Stimulated activated memory B cell treated with anti-CD40 and anti-IgM and Interleukin-4, amounts not matched to agents 10 μg/mL and 1 μg/mL and 100 μg/mL, for 72 hours (primary cell): ENCODE data around the gene AXIN1.

Experiments
- ATAC-seq: fragments of 150-1000 bp; cut with Tn5 transposase; 2 replicates; pipeline ENCODE4 v1.10.0; 2021
- H3K27ac Mint-ChIP-seq: one replicate; pipeline ENCODE4 v1.8.0; 2022; ENCODE audit warnings: mild to moderate bottlenecking, mixed read lengths
- H3K27me3 Mint-ChIP-seq: one replicate; pipeline ENCODE4 v1.8.0; 2022; ENCODE audit warnings: mixed read lengths
- H3K36me3 Mint-ChIP-seq: one replicate; pipeline ENCODE4 v1.8.0; 2022; ENCODE audit warnings: mixed read lengths
- H3K4me1 Mint-ChIP-seq: one replicate; pipeline ENCODE4 v1.8.0; 2022; ENCODE audit warnings: mixed read lengths
- H3K4me3 Mint-ChIP-seq: one replicate; pipeline ENCODE4 v1.8.0; 2022; ENCODE audit warnings: mild to moderate bottlenecking, moderate library complexity, mixed read lengths
- H3K9me3 Mint-ChIP-seq: one replicate; pipeline ENCODE4 v1.8.0; 2022; ENCODE audit warnings: mixed read lengths

Gene AXIN1

DNA sequence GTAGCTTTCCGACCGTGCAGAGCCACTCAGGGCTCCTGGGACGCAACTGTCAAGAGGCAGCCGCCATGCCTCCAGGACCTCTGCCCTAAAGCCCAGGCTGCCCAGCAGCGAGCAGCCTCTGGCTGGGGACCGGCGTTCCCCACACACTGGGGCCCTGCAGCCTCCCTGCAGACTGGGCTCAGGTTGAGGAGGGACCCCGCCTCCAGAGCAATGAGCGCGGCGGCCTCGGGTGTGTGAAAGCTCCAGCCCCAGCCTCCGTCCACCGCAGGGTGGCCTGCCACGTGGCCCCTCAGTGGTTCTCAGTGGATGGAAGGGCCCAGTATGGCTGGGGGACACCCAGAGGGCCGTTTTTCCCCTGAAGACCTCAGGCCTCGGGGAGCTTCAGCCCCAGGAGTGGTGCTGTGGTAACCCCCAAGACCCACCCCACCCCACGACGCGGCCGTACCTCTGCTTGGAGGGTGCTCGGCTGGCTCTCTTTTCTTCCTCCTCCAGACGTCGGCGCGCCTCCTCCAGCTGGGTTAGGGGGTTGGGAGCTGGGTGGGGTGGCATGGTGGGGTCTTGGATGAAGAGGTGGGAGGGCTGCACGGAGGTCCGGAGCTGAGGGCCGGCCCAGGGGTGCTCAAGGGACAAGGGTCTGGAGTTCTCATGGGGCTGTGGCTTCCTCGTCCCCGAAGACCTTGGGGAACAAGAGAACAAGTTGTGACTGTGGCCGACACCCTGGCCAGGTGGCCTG is 59.3 kb downstream of the AXIN1 start:
- Mint-ChIP-seq H3K4me1 (no peaks in the 10 kb centered on the region), H3K36me3 (peaks cover 57% of the 10 kb centered on the region), H3K4me3 (no peak overlapping the region), H3K27ac (no peak overlapping the region), H3K9me3 (no peaks in the 10 kb centered on the region), H3K27me3 (no peaks in the 10 kb centered on the region)
- ATAC-seq: no peak

DNA sequence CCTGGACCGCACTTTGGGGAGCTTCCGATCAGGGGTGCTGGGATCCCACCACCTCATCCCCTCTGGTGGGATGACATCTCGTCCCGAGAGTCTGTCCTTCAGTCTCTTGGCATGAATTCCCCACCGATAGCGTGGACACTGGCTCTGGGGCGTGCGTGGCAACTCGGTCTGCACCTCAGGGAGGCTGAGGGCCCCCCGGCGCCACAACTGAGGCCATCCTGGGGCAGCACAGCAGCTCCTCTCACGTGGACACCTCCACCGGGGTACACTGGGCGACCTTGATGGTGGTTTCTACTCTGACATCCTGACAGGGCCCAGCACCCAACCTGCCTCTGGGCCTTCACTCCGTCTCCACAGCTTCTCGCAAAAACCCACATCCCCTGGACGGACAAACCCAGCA is 61.0 kb downstream of the AXIN1 start:
- Mint-ChIP-seq H3K4me1 (no peaks in the 10 kb centered on the region), H3K4me3 (no peak overlapping the region), H3K27ac (no peak overlapping the region), H3K27me3 (no peaks in the 10 kb centered on the region), H3K36me3 (peaks cover 59% of the 10 kb centered on the region), H3K9me3 (no peaks in the 10 kb centered on the region)
- ATAC-seq: no peak

DNA sequence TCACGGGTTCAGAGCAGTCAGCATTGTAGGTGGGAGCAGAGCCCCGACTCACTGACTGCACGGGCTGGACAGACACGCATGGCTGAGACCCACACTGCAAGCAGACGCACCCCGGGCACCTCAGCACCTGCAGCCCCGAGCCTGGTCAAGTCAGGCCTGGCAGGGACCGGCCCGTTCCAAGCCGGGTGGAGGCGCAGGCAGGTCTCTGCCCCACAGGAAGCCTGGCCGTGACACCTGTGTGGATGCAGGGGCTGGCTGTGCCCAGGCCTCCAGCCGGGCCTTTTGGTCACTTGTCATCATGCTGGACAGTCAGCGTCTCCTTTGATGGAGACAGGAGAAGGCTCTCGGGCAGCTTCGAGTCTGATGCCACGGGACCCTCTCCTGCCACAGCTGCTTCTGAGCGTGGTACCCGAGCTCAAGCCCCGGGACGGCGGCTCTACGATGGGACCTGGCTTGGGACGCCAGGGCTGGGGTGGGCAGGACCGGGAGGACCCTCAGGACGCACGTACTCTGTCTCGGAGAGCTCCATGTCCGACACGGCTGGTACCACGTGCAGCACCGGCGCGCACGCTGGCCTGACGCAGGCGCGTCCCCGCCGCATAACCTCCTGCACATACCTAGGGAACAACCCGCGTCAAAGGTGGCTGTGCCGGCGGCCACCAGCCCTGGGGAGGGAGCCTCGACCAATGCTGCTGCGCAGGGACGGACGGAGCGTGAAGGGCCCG is 61.7 kb downstream of the AXIN1 start:
- Mint-ChIP-seq H3K27me3 (no peaks in the 10 kb centered on the region), H3K36me3 (peaks cover 63% of the 10 kb centered on the region), H3K27ac (no peak overlapping the region), H3K4me3 (no peak overlapping the region), H3K4me1 (no peaks in the 10 kb centered on the region), H3K9me3 (no peaks in the 10 kb centered on the region)
- no peak for ATAC-seq

DNA sequence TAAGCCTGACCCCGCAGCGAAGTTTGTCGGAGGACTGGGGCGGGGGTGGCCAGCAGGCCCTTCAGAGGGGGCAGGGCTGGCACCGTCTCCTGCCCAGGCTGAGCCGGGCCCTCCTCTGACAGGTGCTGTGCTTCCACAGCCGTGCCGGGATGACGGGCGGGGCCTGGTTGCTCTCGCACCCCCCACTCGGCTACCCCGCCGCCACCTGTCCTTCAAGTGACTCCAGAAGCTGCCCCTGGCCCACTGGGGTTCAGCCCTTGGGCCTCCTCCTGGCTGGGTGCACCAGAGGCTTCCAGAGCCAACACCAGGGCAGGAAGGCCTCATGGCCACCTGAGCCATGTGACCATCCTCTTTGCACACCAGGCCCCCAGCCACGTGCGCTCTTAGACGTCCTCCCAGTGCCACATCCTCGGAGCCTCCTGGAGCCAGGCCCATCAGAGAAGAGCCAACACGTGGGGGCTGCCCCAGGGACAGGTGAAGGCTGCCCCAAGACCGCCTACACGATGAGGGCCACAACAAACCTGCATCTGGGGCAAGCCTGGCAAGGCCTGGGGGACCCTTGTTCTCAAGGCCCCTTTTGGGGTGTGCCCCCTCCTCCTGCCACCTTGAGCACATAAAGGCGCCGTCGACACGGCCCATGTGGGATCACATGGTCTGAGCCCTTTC is 62.4 kb downstream of the AXIN1 start:
- no peaks in the 10 kb centered on the region for H3K27me3 Mint-ChIP-seq
- ATAC-seq: no peak
- H3K36me3 Mint-ChIP-seq: peaks cover 63% of the 10 kb centered on the region
- no peaks in the 10 kb centered on the region for H3K4me1 Mint-ChIP-seq
- no peak overlapping the region for H3K4me3 Mint-ChIP-seq
- H3K27ac Mint-ChIP-seq: no peak overlapping the region
- no peaks in the 10 kb centered on the region for H3K9me3 Mint-ChIP-seq

DNA sequence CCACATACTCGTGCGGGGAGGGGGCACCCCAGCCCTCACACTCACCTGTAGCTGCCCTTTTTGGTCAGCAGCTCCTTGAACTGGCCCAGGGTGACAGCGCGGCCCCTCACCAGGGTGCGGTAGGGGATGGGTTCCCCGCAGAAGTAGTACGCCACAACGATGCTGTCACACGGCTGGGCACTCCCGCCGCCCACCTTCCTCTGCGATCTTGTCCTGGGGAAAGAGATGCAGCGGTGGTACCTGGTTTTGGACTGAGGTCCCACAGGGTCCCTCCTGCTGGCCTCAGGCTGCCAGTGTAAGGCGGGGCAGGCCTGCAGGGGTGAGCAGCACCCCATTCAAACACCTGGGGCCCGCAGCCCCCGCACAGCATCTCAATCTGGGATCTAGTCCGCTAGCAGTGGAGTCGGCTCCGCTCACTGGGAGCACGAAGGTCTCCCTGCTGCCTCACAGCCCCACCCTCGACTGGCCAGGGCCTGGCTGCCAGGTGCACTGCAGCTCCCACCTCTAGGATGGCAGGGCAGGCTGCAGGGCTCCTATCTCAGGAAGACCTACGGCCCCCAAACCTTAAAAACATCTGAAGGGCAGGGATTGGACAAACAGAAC is 63.0 kb downstream of the AXIN1 start:
- no peak overlapping the region for H3K4me3 Mint-ChIP-seq
- no peaks in the 10 kb centered on the region for H3K9me3 Mint-ChIP-seq
- peaks cover 63% of the 10 kb centered on the region for H3K36me3 Mint-ChIP-seq
- H3K4me1 Mint-ChIP-seq: no peaks in the 10 kb centered on the region
- no peaks in the 10 kb centered on the region for H3K27me3 Mint-ChIP-seq
- no peak for ATAC-seq
- no peak overlapping the region for H3K27ac Mint-ChIP-seq

DNA sequence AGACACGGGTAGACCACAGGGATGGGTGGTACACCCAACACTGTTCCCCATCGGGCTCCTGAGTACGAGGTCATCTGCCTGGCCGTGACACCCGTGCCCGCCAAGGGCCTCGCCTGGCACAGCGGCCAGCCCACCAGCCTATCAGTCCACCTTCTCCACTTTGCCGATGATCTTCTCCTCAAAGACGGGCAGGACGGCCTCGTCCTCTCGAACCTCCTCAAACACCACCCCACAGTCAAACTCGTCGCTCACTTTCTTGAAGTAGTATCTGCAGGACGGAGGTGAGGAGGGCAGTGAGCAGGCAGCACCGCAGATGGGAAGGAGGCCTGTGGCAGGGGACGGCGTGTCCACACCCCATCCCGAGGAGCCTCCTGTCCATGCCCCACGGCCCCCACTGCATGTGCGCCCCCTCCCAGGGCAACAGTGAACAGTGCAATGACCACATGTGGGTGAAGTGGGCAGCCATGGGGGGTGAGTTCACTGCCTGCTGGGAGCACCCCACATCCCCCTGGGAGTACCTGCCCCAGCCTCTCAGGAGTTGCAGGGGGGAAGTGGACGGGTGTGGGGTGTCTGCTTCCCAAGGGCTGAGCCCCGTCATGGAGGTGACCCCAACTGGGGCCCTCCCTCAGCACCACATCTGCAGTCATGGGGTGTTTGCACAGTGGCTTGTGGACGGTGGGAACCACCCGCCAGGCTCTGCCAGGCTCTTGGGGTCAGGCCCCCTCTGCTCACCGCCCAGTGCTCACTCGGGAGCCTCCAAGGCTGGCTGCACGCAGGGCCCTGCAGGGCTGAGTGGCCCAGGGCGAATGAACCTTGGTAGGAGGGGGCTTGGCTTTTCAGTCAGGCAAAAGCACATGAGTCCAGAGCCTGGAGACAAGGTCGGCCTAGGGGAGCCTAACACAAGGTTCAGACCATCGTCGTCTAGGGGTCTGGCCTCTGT is 64.3 kb downstream of the AXIN1 start:
- Mint-ChIP-seq H3K27me3 (peaks cover under 1% of the 10 kb centered on the region), H3K4me3 (no peak overlapping the region), H3K27ac (no peak overlapping the region), H3K36me3 (peaks cover 54% of the 10 kb centered on the region), H3K4me1 (no peaks in the 10 kb centered on the region), H3K9me3 (no peaks in the 10 kb centered on the region)
- ATAC-seq: no peak

DNA sequence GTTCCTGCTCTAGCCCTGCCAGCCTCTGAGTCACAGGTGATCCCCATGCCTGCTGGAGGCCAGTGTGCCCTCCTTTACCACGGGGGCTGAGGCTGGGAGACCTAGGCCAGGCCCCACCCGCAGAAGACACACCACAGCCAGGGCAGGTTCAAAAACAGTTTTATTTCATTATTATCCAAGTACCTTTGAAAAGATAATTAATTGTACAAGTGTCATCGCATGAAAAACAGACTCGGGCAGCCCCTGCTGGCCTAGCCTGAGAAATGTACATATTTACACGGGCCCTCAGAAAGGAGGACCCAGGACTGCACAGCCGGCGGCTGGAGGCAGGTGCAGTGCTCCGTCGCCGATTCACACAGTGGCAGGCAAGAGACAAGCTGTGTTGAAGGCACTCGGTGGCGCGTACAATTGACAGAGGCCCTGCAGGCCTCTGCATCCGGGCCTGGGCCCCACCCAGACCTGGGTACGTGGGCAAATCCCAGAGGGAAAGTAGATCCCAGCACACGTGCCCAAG is 65.2 kb downstream of the AXIN1 start:
- ATAC-seq: no peak
- Mint-ChIP-seq H3K4me3 (no peak overlapping the region), H3K4me1 (no peaks in the 10 kb centered on the region), H3K27me3 (peaks cover 9% of the 10 kb centered on the region), H3K27ac (no peak overlapping the region), H3K9me3 (no peaks in the 10 kb centered on the region), H3K36me3 (peaks cover 45% of the 10 kb centered on the region)

DNA sequence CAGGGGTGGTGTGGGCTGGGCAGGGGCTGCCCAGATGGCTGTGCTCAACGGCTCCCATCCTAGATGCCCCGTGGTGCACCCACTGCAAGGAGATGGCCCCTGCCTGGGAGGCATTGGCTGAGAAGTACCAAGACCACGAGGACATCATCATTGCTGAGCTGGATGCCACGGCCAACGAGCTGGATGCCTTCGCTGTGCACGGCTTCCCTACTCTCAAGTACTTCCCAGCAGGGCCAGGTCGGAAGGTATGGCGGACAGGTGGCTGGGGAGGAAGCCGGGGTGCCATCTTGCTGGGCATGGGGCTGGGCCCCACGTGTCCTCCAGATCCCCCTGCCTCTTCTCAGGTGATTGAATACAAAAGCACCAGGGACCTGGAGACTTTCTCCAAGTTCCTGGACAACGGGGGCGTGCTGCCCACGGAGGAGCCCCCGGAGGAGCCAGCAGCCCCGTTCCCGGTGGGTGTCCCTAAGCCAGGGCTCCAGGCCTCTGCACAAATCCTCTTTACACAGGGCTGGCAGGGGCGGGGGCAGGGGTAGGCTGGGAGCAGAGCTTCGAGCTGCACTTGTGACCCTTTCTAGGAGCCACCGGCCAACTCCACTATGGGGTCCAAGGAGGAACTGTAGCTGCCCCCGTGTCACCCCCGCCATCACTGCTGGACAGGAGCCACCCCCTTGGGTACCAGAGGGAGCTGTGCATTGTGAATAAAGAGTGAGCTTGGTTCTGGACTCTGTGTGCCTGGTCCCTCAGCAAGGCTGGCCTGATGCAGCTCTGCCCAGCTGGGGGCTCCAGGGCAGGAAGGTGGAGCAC is 65.8 kb downstream of the AXIN1 start:
- Mint-ChIP-seq H3K36me3 (peaks cover 40% of the 10 kb centered on the region), H3K9me3 (no peaks in the 10 kb centered on the region), H3K4me3 (no peak overlapping the region), H3K4me1 (no peaks in the 10 kb centered on the region), H3K27ac (no peak overlapping the region), H3K27me3 (peaks cover 16% of the 10 kb centered on the region)
- ATAC-seq: no peak

DNA sequence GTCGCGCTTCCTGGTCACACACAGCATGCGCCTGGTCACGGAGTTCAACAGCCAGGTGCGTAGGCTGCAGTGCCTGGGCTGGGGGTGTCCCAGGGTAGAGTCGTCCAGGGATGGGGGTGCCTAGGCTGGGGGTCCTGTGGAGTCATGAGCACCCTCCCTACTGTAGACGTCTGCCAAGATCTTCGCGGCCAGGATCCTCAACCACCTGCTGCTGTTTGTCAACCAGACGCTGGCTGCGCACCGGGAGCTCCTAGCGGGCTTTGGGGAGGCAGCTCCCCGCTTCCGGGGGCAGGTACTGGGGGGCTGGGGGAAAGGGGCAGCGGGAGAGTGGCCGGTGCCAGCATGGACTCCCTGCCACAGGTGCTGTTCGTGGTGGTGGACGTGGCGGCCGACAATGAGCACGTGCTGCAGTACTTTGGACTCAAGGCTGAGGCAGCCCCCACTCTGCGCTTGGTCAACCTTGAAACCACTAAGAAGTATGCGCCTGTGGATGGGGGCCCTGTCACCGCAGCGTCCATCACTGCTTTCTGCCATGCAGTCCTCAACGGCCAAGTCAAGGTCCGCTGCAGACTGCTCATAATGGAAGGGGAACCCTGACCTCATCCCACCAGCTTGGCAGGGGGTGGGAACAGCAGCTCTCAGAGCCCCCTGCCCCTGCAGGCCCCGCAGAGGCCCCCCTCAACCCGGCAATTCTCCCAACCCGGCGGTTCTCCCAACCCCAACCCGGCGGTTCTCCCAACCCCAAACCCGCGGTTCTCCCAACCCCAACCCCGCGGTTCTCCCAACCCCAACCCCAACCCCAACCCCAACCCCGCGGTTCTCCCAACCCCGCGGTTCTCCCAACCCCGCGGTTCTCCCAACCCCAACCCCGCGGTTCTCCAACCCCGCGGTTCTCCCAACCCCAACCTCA is 67.1 kb downstream of the AXIN1 start:
- no peak for ATAC-seq
- no peaks in the 10 kb centered on the region for H3K9me3 Mint-ChIP-seq
- no peak overlapping the region for H3K27ac Mint-ChIP-seq
- peaks cover 27% of the 10 kb centered on the region for H3K27me3 Mint-ChIP-seq
- H3K4me1 Mint-ChIP-seq: no peaks in the 10 kb centered on the region
- H3K36me3 Mint-ChIP-seq: peaks cover 27% of the 10 kb centered on the region
- no peak overlapping the region for H3K4me3 Mint-ChIP-seq

DNA sequence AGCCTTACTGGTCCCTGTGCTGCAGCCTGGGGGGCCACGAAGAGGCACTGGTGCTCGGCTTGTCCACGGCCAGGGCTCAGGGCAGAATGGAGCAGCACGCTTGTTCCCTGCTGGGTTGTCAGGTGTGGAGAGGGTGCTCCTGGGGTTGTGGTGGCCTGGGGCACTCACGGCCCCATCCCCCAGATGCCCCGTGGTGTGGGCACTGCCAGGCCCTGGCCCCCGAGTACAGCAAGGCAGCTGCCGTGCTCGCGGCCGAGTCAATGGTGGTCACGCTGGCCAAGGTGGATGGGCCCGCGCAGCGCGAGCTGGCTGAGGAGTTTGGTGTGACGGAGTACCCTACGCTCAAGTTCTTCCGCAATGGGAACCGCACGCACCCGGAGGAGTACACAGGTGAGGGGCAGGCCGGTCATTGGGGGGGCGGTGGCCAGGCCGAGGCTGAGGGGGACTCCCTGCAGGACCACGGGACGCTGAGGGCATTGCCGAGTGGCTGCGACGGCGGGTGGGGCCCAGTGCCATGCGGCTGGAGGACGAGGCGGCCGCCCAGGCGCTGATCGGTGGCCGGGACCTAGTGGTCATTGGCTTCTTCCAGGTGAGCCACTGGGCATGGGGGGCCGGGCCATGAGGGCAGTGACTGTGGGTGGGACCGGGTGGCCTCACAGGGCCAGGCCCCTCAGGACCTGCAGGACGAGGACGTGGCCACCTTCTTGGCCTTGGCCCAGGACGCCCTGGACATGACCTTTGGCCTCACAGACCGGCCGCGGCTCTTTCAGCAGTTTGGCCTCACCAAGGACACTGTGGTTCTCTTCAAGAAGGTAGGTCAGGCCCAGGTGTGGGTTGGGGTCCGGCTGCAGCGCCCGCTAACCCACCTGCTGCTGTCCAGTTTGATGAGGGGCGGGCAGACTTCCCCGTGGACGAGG is 68.1 kb downstream of the AXIN1 start:
- H3K4me3 Mint-ChIP-seq: no peak overlapping the region
- no peak overlapping the region for H3K27ac Mint-ChIP-seq
- no peaks in the 10 kb centered on the region for H3K9me3 Mint-ChIP-seq
- H3K27me3 Mint-ChIP-seq: peaks cover 28% of the 10 kb centered on the region
- peaks cover under 1% of the 10 kb centered on the region for H3K4me1 Mint-ChIP-seq
- no peak for ATAC-seq
- H3K36me3 Mint-ChIP-seq: peaks cover 23% of the 10 kb centered on the region

DNA sequence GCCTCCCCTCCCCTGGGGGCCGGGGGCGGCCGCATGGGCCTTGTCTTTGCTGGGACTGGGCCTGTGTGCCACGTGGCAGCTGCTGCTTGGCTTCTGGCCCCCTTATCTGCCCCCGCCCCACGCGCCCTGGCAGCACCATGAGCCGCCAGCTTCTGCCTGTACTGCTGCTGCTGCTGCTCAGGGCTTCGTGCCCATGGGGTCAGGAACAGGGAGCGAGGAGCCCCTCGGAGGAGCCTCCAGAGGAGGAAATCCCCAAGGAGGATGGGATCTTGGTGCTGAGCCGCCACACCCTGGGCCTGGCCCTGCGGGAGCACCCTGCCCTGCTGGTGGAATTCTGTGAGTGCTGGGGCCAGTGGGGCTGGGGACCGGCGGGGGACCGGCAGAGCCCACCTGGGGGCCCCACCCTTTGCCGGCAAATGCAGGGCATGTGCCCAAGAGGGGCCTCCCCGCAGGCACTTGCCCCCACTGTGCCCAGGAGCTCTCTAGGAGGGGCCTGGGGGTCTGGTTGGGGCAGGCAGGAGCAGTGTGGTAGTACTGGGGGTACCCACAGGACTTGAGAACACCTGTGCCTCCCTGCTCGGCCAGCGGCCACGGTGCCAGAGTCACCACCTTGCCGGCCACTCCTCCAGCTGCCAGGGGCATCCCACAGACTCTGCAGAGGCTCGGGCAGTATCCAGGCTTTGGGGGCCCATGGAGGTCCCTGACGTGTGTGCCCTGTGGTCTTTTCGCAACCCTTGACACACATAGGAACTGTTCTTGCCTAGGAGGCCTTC is 69.3 kb downstream of the AXIN1 start, which contains the start of gene PDIA2:
PDIA2 (plus strand) TSS at position 132 of the 773 bp plus-strand sequence; CDS start at position 138, 6 bp downstream.
- no peak within 1 kb of the TSS for H3K27ac Mint-ChIP-seq
- peaks cover 21% of the 10 kb centered on the region for H3K36me3 Mint-ChIP-seq
- H3K9me3 Mint-ChIP-seq: no peaks in the 10 kb centered on the region
- H3K4me1 Mint-ChIP-seq: peaks cover 7% of the 10 kb centered on the region
- H3K4me3 Mint-ChIP-seq: no peak within 1 kb of the TSS
- peaks cover 41% of the 10 kb centered on the region for H3K27me3 Mint-ChIP-seq
- ATAC-seq: no peak
